ENCODE results near the gene CNTNAP2. TPM values are rescaled to one million over a fixed set of nuclear protein-coding genes. Genes with fewer than 3 reads are reported as not detected.

The CNTNAP2 gene
- total RNA-seq, 2 donors from 2014 or later = 0.29 to 1.1 TPM

GRCh38 chr7:146709451-146710027, 592.9 kb downstream of the CNTNAP2 start:
- ATAC-seq (no peak), DNase-seq (no peak)
- intact Hi-C loops (cut with DNase I) = no loop called here

- DNase-seq (no peak), ATAC-seq (no peak)
- intact Hi-C loops (cut with DNase I) = no loop called here
Measured at GRCh38 chr7:146713205-146713604, 596.6 kb downstream of the CNTNAP2 start.

GRCh38 chr7:146713934-146714333, 597.3 kb downstream of the CNTNAP2 start:
- no peak for DNase-seq
- intact Hi-C loops (cut with DNase I) = no loop called here

GRCh38 chr7:146720195-146720594, 603.6 kb downstream of the CNTNAP2 start:
- DNase-seq (no peak), ATAC-seq (no peak)
- intact Hi-C loops (cut with DNase I) = no loop called here

More at GRCh38 chr7:146713934-146714333, 597.3 kb downstream of the CNTNAP2 start:
- ATAC-seq = no peak

GRCh38 chr7:146722986-146723385, 606.4 kb downstream of the CNTNAP2 start:
- ATAC-seq = no peak
- DNase-seq = no peak
- intact Hi-C loops (cut with DNase I) = no loop called here

GRCh38 chr7:146725520-146725919, 608.9 kb downstream of the CNTNAP2 start:
- intact Hi-C loops (cut with DNase I) = no loop called here
- ATAC-seq (no peak), DNase-seq (no peak)

GRCh38 chr7:146728141-146728540, 611.5 kb downstream of the CNTNAP2 start:
- DNase-seq (no peak), ATAC-seq (no peak)
- intact Hi-C loops (cut with DNase I) = no loop called here

GRCh38 chr7:146728611-146729010, 612.0 kb downstream of the CNTNAP2 start:
- no peak for ATAC-seq
- no peak for DNase-seq
- intact Hi-C loops (cut with DNase I) = no loop called here

- intact Hi-C loops (cut with DNase I) = no loop called here
- DNase-seq = no peak
- no peak for ATAC-seq
Measured at GRCh38 chr7:146731185-146731584, 614.6 kb downstream of the CNTNAP2 start.

- intact Hi-C loops (cut with DNase I) = no loop called here
- ATAC-seq = no peak
- no peak for DNase-seq
Measured at GRCh38 chr7:146735992-146736391, 619.4 kb downstream of the CNTNAP2 start.

- intact Hi-C loops (cut with DNase I) = no loop called here
- no peak for ATAC-seq
- DNase-seq = no peak
Measured at GRCh38 chr7:146736446-146737190, 620.0 kb downstream of the CNTNAP2 start.

- intact Hi-C loops (cut with DNase I) = no loop called here
- DNase-seq = no peak
- no peak for ATAC-seq
Measured at GRCh38 chr7:146740039-146740438, 623.4 kb downstream of the CNTNAP2 start.

GRCh38 chr7:146741911-146742310, 625.3 kb downstream of the CNTNAP2 start:
- ATAC-seq (no peak), DNase-seq (no peak)
- intact Hi-C loops (cut with DNase I) = no loop called here

GRCh38 chr7:146754385-146754784, 637.8 kb downstream of the CNTNAP2 start:
- DNase-seq (no peak), ATAC-seq (no peak)
- intact Hi-C loops (cut with DNase I) = no loop called here

- no peak for ATAC-seq
- intact Hi-C loops (cut with DNase I) = no loop called here
- no peak for DNase-seq
Measured at GRCh38 chr7:146755585-146755984, 639.0 kb downstream of the CNTNAP2 start.

- DNase-seq = no peak
- ATAC-seq = no peak
- intact Hi-C loops (cut with DNase I) = no loop called here
Measured at GRCh38 chr7:146764458-146764857, 647.9 kb downstream of the CNTNAP2 start.

- intact Hi-C loops (cut with DNase I) = no loop called here
- no peak for DNase-seq
- no peak for ATAC-seq
Measured at GRCh38 chr7:146768957-146769356, 652.4 kb downstream of the CNTNAP2 start.

GRCh38 chr7:146772601-146773000, 656.0 kb downstream of the CNTNAP2 start:
- ATAC-seq (no peak), DNase-seq (no peak)
- intact Hi-C loops (cut with DNase I) = no loop called here

- intact Hi-C loops (cut with DNase I) = no loop called here
- DNase-seq = no peak
- ATAC-seq = no peak
Measured at GRCh38 chr7:146773506-146773905, 656.9 kb downstream of the CNTNAP2 start.

GRCh38 chr7:146781352-146782116, 664.9 kb downstream of the CNTNAP2 start:
- intact Hi-C loops (cut with DNase I) = no loop called here
- DNase-seq (peak; percentile 26), ATAC-seq (no peak)

Data from left cardiac atrium (tissue), 4 donors.